ENCODE results near the gene LRMDA. TPM values are rescaled to one million over a fixed set of nuclear protein-coding genes. Genes with fewer than 3 reads are reported as not detected.

Gene LRMDA
- total and polyA plus RNA-seq, 2 of the 4 experiments (the other 2 are of a cell fraction), result 0.07 TPM; not detected in 1

GRCh38 chr10:75468612-75469005 is 37.2 kb downstream of the LRMDA start:
- Histone ChIP-seq H4K20me1 (ENCODE audit: insufficient read depth, low read length) (no peaks in the 10 kb centered on the region), H2BK15ac (ENCODE audit: low read depth, low read length) (no peak overlapping the region), H3K14ac (replicated peaks; ENCODE audit: low read depth, low read length) (no peak overlapping the region), H3K18ac (ENCODE audit: low read depth, low read length) (0 out of 2 replicates have a peak overlapping the region, but pooled peaks have one; percentile 6), H2BK120ac (ENCODE audit: low read depth, low read length) (no peak overlapping the region), H3K23ac (ENCODE audit: low read depth, low read length) (no peak overlapping the region), H2BK5ac (ENCODE audit: low read depth, low read length, poor library complexity, severe bottlenecking) (no peak overlapping the region), H3K56ac (ENCODE audit: extremely low read depth, insufficient read depth, low read length) (no peak overlapping the region), H3K79me1 (ENCODE audit: low read depth in 1 of 2, low read length in 2 of 2) (no peaks in the 10 kb centered on the region), H4K5ac (ENCODE audit: low read depth, low read length) (no peak overlapping the region), H4K8ac (ENCODE audit: low read depth in 2 of 2, low read length in 2 of 2) (no peak overlapping the region), H3K27me3 (ENCODE audit: control insufficient read depth, insufficient read depth, low read length) (peaks cover 10% of the 10 kb centered on the region; the same call in 1 of the 2 replicates), H3K27ac (ENCODE audit: insufficient read depth, low read length) (peak overlapping the region; percentile 57; the same call in 1 of the 2 replicates), H2AK5ac (ENCODE audit: low read depth, low read length) (no peak overlapping the region), H3K9me3 (ENCODE audit: control insufficient read depth, insufficient read depth, low read length) (no peaks in the 10 kb centered on the region), H3K4me3 (ENCODE audit: insufficient read depth, low read depth, low read length) (no peak overlapping the region), H3K4me2 (ENCODE audit: low read depth, low read length) (no peak overlapping the region), H3K9ac (ENCODE audit: low read depth, low read length) (no peak overlapping the region), H3K4me1 (ENCODE audit: control insufficient read depth, insufficient read depth, low read length) (peaks cover 10% of the 10 kb centered on the region; the same call in 1 of the 2 replicates), H4K91ac (ENCODE audit: insufficient read depth, low read depth, low read length) (no peak overlapping the region; the same call in 1 of the 2 replicates), H2AFZ (replicated peaks; ENCODE audit: low read length, poor library complexity) (no peak overlapping the region), H2BK20ac (ENCODE audit: low read depth, low read length) (no peak overlapping the region), H2AK9ac (replicated peaks; ENCODE audit: low read depth, low read length, poor library complexity) (no peak overlapping the region), H3K36me3 (ENCODE audit: control insufficient read depth, insufficient read depth, low read length) (no peaks in the 10 kb centered on the region), H3K9me1 (ENCODE audit: insufficient read depth, low read length) (0 out of 2 replicates have a peak, but pooled peaks cover 7% of the 10 kb centered on the region), H3K4ac (ENCODE audit: low read depth, low read length) (no peak overlapping the region)
- in situ Hi-C loops (cut with MboI; ENCODE audit: low sequenced_read_pairs) (no loop called here), intact Hi-C loops (cut with micrococcal nuclease) (no loop called here), dilution Hi-C loops (cut with HindIII; ENCODE audit: low sequenced_read_pairs, unreplicated experiment) (no loop called here)
- TF ChIP-seq BHLHE40 (IDR thresholded peaks at IDR 0.05; ENCODE audit: low read depth, low read length) (no peak), RCOR1 (IDR thresholded peaks at IDR 0.05; ENCODE audit: insufficient replicate concordance, low read length) (no peak), ELK1 (IDR thresholded peaks at IDR 0.05; ENCODE audit: borderline replicate concordance, low read depth, low read length) (no peak), SMC3 (IDR thresholded peaks at IDR 0.05; ENCODE audit: low read depth, low read length) (no peak), MXI1 (IDR thresholded peaks at IDR 0.05; ENCODE audit: borderline replicate concordance, low read depth, low read length) (no peak)
- DNase-seq, result no peak
- BruUV-seq (replicated peaks), result no TSS peak
- no CpG with 5 or more reads among the region's 7 CpGs for WGBS, 2 experiments (ENCODE audit: extremely low coverage in 2 of 2, insufficient read length in 1 of 2)
- no peak for ATAC-seq (ENCODE audit: low read depth)
- ChIA-PET POLR2A (ENCODE audit: unreplicated experiment) (no interaction called here), CTCF (no interaction called here)

Data from IMR-90 (cell line).